Neutrophil (primary cell): ENCODE data around the gene CCL4.

ENCODE experiments used
- H3K27ac ChIP-seq: fragments of 200-600 bp; sonication (generic); 2 replicates; pipeline ENCODE4 v1.5.1; 2016; ENCODE audit warnings: mild to moderate bottlenecking, moderate library complexity
- H3K27me3 ChIP-seq: fragments of 200-600 bp; sonication (generic); 2 replicates; pipeline ENCODE4 v1.6.0; 2016; ENCODE audit warnings: mild to moderate bottlenecking
- H3K36me3 ChIP-seq: fragments of 200-600 bp; sonication (generic); 2 replicates; pipeline ENCODE4 v1.5.1; 2017
- H3K4me1 ChIP-seq, 2 experiments: fragments of 200-600 bp in 1 of 2; sonication (generic) in 1 of 2; 1 replicate in 1 of 2; 2 replicates in 1 of 2; pipeline versions ENCODE4 v1.5.1 to v1.6.1; 2013 to 2016; ENCODE audit warnings: low read depth in 1 of 2, low read length in 1 of 2, mild to moderate bottlenecking in 1 of 2, moderate library complexity in 1 of 2; ENCODE audit not compliant: control insufficient read depth in 1 of 2, insufficient read depth in 1 of 2
- H3K4me3 ChIP-seq, 2 experiments: fragments of 200-600 bp in 1 of 2; sonication (generic) in 1 of 2; 1 replicate in 1 of 2; 2 replicates in 1 of 2; pipeline ENCODE4 v1.5.1; 2013 to 2016; ENCODE audit warnings: low read depth in 1 of 2, low read length in 1 of 2, mild to moderate bottlenecking in 1 of 2, moderate library complexity in 1 of 2
- H3K9me3 ChIP-seq: fragments of 200-600 bp; sonication (generic); 2 replicates; pipeline ENCODE4 v1.5.1; 2016
- TF ChIP-seq, protein P1 (sequence below): fragments of 200-600 bp; sonication (generic); IDR thresholded peaks from 2 replicates; pipeline ENCODE4 v1.5.1; 2016; ENCODE audit warnings: antibody characterized with exemption

CCL4 gene

DNA sequence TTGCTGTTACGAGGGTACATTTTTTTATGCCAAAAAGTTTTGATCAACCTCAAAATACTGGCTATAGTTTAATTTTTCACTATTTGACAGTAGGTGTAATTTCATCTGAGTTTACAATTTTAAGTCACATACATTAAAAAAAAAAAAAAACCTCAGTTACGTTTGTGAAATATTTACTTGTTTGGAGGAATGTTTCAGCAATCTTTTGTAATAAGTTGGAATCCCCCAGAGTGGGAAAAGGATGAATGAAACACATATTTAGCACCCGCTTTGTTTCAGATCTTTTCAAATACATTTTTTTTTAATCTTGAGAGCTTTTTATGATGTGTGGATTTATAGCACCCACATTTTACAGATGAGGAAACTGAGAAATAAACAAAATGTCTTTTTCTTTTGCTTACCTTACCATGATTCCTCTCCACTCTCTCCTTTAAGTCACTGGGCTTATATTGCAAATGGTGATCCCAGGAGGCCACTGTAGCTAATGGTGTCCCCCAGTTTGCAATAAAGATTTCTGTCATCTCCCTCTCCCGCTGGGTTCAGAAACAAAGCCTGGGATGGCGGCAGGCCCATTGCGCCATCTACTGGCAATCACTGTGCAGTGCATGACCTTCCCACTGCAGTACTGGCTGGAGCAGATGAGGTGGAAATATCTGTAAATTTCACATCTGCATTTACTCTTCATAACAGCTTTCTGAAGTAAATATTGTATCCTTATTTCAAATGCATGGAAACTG lies 45.1 kb downstream of the CCL4 start:
- H3K4me3 ChIP-seq = no peak overlapping the region

DNA sequence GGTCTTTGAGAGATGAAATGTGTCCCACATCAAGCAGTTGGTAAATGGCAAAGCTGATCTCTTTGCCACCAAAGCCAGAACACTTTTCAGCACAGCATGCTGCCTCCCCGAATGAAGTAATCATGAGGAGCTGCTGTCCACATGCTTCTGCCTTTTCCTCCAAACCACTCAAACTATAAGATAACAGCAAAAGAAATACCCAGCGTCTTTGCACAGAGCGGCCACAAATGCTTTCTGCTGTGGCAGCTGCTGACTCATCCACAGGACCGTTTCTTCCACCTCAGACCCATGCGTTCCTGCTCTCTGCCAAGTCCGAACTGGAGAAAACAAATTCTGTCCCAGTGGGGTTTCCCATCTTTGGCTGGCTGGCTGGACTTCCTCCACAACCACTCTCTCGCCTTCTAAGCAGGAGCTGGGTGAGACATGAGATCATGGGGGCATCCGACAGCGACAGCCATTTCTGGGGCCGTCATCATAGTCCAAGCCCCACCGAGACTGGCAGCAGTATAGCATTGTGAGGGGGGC lies 45.7 kb downstream of the CCL4 start:
- Histone ChIP-seq H3K4me1 (peaks cover 0 to 10% of the 10 kb centered on the region in 2 experiments), H3K36me3 (no peaks in the 10 kb centered on the region), H3K27ac (no peak overlapping the region), H3K9me3 (no peaks in the 10 kb centered on the region), H3K27me3 (peaks cover 5% of the 10 kb centered on the region), H3K4me3 (no peak overlapping the region)
- TF ChIP-seq, protein P1, sequence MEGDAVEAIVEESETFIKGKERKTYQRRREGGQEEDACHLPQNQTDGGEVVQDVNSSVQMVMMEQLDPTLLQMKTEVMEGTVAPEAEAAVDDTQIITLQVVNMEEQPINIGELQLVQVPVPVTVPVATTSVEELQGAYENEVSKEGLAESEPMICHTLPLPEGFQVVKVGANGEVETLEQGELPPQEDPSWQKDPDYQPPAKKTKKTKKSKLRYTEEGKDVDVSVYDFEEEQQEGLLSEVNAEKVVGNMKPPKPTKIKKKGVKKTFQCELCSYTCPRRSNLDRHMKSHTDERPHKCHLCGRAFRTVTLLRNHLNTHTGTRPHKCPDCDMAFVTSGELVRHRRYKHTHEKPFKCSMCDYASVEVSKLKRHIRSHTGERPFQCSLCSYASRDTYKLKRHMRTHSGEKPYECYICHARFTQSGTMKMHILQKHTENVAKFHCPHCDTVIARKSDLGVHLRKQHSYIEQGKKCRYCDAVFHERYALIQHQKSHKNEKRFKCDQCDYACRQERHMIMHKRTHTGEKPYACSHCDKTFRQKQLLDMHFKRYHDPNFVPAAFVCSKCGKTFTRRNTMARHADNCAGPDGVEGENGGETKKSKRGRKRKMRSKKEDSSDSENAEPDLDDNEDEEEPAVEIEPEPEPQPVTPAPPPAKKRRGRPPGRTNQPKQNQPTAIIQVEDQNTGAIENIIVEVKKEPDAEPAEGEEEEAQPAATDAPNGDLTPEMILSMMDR = no peak

More for the DNA sequence above, 45.1 kb downstream of the CCL4 start:
- H3K27ac ChIP-seq = no peak overlapping the region
- H3K9me3 ChIP-seq = no peaks in the 10 kb centered on the region
- peaks cover 0 to 10% of the 10 kb centered on the region in 2 experiments for H3K4me1 ChIP-seq
- peaks cover 5% of the 10 kb centered on the region for H3K27me3 ChIP-seq
- no peaks in the 10 kb centered on the region for H3K36me3 ChIP-seq
- TF ChIP-seq, protein P1 = peak; percentile 98

DNA sequence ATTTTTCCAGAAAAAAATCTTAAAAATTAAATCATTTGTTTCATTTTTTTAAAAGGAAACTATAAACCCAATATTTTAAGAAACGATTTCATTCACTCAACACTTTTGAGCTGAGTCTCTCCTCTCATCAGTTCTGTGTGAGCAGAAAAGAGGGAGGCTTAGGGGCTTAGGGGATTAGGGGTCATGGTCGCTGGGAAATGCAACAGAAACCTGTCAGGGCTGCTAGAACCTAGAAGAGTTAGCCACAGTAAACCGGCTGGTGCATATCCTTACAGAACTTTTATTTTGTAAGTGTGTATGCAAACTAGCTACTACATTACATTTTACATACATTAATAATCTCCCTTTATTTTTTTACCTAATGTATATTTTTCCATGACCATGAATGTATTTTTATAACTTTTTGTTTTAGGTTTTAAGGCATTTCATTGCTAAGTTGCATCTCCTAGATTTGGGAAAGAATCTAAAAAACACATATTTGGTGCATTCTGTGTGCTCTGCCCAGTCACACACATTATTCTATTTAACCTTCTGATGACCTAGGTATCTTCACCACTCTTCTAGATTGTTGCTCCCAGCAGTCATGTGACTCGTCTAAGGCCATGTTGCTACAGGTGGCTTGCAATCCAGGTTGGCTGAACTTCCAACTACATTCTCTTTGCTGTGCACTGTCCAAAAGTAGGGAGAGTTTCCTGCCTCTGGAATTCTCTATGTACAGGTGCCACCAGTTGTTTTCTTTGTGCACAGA lies 48.4 kb downstream of the CCL4 start:
- H3K27me3 ChIP-seq = peaks cover 5% of the 10 kb centered on the region
- H3K27ac ChIP-seq = no peak overlapping the region
- TF ChIP-seq, protein P1 = no peak
- H3K36me3 ChIP-seq = no peaks in the 10 kb centered on the region
- H3K4me1 ChIP-seq = peaks cover 0 to 10% of the 10 kb centered on the region in 2 experiments
- no peak overlapping the region for H3K4me3 ChIP-seq
- H3K9me3 ChIP-seq = no peaks in the 10 kb centered on the region

DNA sequence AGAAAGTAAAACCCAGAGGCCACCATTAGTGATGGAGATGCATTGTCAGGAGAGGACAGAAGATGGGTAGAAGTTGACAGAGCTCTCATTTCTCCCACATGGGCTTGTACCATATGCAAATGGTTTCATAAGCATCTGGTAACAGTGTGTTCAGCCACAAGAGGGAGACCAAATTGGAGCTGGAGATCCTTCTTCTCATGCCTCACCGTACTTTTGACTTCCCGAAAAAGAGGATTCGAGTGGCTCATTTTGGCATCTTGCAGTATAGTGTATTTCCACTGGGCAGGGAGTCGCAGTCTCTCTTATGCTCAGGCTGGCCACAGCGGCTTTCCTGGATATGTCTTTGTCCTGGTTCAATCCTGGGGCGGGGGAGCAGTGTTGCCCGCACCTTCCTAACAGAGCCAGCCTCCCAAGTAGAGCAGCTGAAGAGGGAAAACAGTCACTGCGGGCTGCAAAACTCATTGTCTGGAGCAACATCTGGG lies 49.1 kb downstream of the CCL4 start:
- no peaks in the 10 kb centered on the region for H3K36me3 ChIP-seq
- no peaks in the 10 kb centered on the region for H3K9me3 ChIP-seq
- no peak overlapping the region for H3K4me3 ChIP-seq
- peaks cover 5% of the 10 kb centered on the region for H3K27me3 ChIP-seq
- peaks cover 0 to 10% of the 10 kb centered on the region in 2 experiments for H3K4me1 ChIP-seq
- TF ChIP-seq, protein P1 = no peak
- H3K27ac ChIP-seq = no peak overlapping the region

DNA sequence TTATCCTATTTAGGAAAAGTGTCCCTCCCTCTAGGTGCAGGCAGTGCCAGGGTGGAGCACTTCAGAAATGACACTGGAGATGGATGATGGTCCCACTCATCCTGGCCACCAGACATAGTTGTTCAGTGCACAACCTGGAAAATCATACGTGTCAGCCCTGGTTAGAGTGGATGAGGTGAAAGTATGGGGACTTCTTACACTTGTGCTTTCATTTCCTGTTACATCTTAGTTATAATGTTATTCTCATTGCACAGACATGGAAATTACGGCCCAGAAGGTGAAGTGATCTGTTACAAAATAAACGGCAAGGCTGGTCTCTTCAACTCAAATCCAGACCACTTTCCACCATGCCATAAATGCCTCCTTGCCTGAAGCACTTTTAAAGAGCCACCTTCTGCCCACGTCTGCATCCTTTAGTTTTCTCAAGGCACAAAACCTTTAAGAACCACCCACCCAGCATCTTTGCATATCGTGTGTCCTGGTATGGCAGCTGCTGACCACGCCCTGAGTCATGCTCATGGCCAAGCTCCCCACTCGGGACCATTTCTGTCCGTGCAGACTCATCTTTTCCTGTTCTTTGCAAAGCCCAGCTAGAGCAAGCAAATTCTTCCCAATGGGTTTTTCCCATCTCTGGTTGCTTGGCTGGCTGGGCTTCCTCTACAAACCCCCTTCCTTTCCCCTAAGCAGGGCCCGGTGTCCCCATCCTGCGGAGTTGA lies 50.4 kb downstream of the CCL4 start:
- Histone ChIP-seq H3K9me3 (no peaks in the 10 kb centered on the region), H3K4me3 (no peak overlapping the region), H3K27me3 (peaks cover 5% of the 10 kb centered on the region), H3K4me1 (peaks cover 0 to 7% of the 10 kb centered on the region in 2 experiments), H3K27ac (no peak overlapping the region), H3K36me3 (no peaks in the 10 kb centered on the region)
- TF ChIP-seq, protein P1 = no peak
